Astrocyte of the cerebellum (primary cell): ENCODE measurements around the gene IGSF22.
A peak's percentile ranks its signal among the peaks of the same experiment; 100 is the strongest.

Source experiments
- DNase-seq: peaks from one replicate; pipeline ENCODE4 v3.0.0-alpha.2; 2011; ENCODE audit warnings: low read depth
- H3K4me3 ChIP-seq: 2 replicates; pipeline ENCODE4 v1.5.1; 2011; ENCODE audit warnings: mild to moderate bottlenecking, low read depth, low read length, moderate library complexity
- in situ Hi-C: cut with HindIII; loops from 2 replicates; pipeline ENCODE4 v1.10.0; 2017; ENCODE audit warnings: low sequenced_read_pairs
- TF ChIP-seq, protein P1 (sequence below): IDR thresholded peaks from 2 replicates; pipeline ENCODE4 v1.5.1; 2012; ENCODE audit warnings: low read length, low read depth, moderate library complexity, mild to moderate bottlenecking; ENCODE audit errors: missing control alignments

The IGSF22 gene

GRCh38 chr11:18739685-18740084, 13.7 kb upstream of the IGSF22 start:
- TF ChIP-seq, protein P1, sequence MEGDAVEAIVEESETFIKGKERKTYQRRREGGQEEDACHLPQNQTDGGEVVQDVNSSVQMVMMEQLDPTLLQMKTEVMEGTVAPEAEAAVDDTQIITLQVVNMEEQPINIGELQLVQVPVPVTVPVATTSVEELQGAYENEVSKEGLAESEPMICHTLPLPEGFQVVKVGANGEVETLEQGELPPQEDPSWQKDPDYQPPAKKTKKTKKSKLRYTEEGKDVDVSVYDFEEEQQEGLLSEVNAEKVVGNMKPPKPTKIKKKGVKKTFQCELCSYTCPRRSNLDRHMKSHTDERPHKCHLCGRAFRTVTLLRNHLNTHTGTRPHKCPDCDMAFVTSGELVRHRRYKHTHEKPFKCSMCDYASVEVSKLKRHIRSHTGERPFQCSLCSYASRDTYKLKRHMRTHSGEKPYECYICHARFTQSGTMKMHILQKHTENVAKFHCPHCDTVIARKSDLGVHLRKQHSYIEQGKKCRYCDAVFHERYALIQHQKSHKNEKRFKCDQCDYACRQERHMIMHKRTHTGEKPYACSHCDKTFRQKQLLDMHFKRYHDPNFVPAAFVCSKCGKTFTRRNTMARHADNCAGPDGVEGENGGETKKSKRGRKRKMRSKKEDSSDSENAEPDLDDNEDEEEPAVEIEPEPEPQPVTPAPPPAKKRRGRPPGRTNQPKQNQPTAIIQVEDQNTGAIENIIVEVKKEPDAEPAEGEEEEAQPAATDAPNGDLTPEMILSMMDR = no peak
- in situ Hi-C loops = no loop called here
- DNase-seq = no peak
- no peak overlapping the region for H3K4me3 ChIP-seq

DNA sequence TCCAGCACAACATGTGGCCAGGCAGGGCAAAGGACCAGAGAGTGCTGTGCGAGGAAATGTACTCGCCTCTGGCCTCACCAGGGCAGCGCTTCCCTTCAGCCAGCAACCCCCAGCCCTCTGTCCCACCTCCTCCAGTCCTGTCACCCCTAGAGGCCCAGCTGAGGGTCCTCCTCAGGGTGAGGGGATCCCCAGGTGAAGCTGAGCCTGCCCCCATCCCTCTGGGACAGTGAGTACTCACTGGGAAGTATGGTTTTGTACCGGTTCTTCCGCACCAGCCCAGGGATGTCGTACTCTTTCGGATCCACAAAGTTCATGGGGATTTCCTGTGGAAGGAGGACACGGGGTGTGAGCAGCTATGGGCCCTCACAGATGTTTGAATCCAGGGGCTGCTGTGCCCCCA, 11.7 kb upstream of the IGSF22 start:
- TF ChIP-seq, protein P1 = no peak
- H3K4me3 ChIP-seq = no peak overlapping the region
- DNase-seq = no peak
- in situ Hi-C loops = no loop called here

DNA sequence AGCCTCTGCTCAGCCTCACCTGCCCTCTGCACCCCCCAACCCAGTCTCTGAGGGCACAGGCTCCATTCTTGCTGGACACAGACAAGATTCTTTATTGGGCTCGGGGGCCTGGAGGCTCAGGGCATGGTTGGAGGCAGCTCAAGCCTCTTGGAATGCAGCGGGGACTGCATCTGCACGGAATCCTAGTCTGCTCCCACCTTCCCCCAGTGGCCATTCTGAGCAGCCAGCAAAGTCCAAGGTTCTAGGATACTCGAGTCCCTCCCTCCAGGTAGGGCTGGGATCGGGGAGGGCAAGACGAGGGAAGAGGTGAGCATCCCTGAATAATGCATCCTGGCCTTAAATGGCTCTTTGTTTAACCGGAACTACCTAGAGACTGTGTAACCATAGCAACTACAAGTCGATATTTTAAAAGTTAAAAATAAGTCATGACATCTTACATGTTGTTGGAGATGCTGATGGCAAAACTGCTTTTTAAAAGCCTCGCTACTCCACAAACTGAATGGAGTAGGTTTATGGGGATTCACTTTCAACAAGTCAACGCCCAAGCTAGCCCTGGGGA, 10.7 kb upstream of the IGSF22 start:
- no peak overlapping the region for H3K4me3 ChIP-seq
- TF ChIP-seq, protein P1 = no peak
- in situ Hi-C loops = no loop called here
- no peak for DNase-seq

DNA sequence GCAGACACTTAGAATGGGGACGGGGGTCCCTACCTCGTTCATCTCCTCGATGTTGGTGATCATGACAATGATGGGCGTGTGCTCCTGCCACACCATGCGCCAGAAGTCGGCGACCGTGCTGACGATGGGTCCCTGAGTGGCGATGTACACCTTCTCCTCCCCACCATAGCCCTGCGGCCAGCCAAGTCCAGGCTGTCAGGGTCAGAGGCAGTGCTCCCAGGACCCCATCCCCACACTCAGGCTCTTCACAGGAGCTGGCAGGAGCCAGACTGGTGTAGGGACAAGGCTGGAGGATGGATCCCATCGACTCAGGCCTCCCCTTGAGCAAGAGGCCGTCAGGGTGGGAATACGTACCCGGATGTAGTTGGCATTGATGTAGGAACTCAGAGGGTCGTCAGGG, 7.2 kb upstream of the IGSF22 start:
- in situ Hi-C loops = no loop called here
- TF ChIP-seq, protein P1 = no peak
- DNase-seq = no peak
- no peak overlapping the region for H3K4me3 ChIP-seq

GRCh38 chr11:18731949-18732821, 6.2 kb upstream of the IGSF22 start:
- H3K4me3 ChIP-seq = no peak overlapping the region
- in situ Hi-C loops = no loop called here
- TF ChIP-seq, protein P1 = peak; percentile 100
- DNase-seq = no peak

- in situ Hi-C loops = no loop called here
- no peak overlapping the region for H3K4me3 ChIP-seq
- DNase-seq = no peak
- TF ChIP-seq, protein P1 = no peak
Observed at GRCh38 chr11:18731441-18731840, 5.5 kb upstream of the IGSF22 start.
